SK-N-SH (cell line): ENCODE data around the gene RBM15B. TPM values are rescaled to one million over a fixed set of nuclear protein-coding genes. Genes with fewer than 3 reads are reported as not detected.

Experiments
- CTCF ChIA-PET: fragments of 300-600, 350-600 bp; formaldehyde crosslinking; extraction: SDS; loops from one replicate; lab custom pipeline; 2021; lab: Yijun Ruan, JAX
- POLR2A ChIA-PET: fragments of 350-600 bp; sonication (Branson Sonifier 250); formaldehyde crosslinking; extraction: SDS; loops from one replicate; lab custom pipeline; 2020; ENCODE audit warnings: antibody characterized with exemption, inconsistent platforms; lab: Yijun Ruan, JAX
- DNase-seq: peaks from one replicate; pipeline ENCODE4 v3.0.0; 2012
- H2AFZ ChIP-seq: fragments of 200-600 bp; sonication (generic); 2 replicates; pipeline ENCODE4 v1.8.1; 2016; ENCODE audit warnings: antibody characterized with exemption, mild to moderate bottlenecking, low read depth
- H3F3A ChIP-seq: fragments of 200-600 bp; sonication (generic); replicated peaks from 2 replicates; pipeline ENCODE3; 2016; ENCODE audit warnings: antibody characterized with exemption, mild to moderate bottlenecking; ENCODE audit not compliant: insufficient read depth
- H3K27ac ChIP-seq, 2 experiments: fragments of 200-500 bp in 1 of 2; fragments of 200-600 bp in 1 of 2; sonication (Bioruptor generic) in 1 of 2; sonication (generic), shearing (Covaris generic) in 1 of 2; 2 replicates each; pipeline versions ENCODE4 v1.5.1 to v1.6.1; 2014 to 2016; ENCODE audit warnings: low read depth in 2 of 2, inconsistent platforms in 1 of 2, low read length in 1 of 2, mild to moderate bottlenecking in 1 of 2, mixed read lengths in 1 of 2
- H3K27me3 ChIP-seq: fragments of 200-600 bp; sonication (generic), shearing (Covaris generic); 2 replicates; pipeline ENCODE4 v1.6.1; 2016; ENCODE audit warnings: mixed run types; ENCODE audit not compliant: insufficient read depth
- H3K36me3 ChIP-seq, 2 experiments: fragments of 200-500 bp in 1 of 2; fragments of 200-600 bp in 1 of 2; sonication (Bioruptor generic) in 1 of 2; sonication (generic) in 1 of 2; replicated peaks in 1 of 2; 2 replicates each; pipeline versions ENCODE3 to v1.5.1; 2014 to 2016; ENCODE audit warnings: low read length in 1 of 2, mild to moderate bottlenecking in 1 of 2; ENCODE audit not compliant: insufficient read depth in 2 of 2, control insufficient read depth in 1 of 2
- H3K4me1 ChIP-seq, 2 experiments: fragments of 200-500 bp in 1 of 2; fragments of 200-600 bp in 1 of 2; sonication (Bioruptor generic) in 1 of 2; sonication (generic), shearing (Covaris generic) in 1 of 2; 2 replicates each; pipeline versions ENCODE4 v1.5.1 to v1.6.1; 2014 to 2016; ENCODE audit warnings: low read depth in 1 of 2, low read length in 1 of 2, mixed run types in 1 of 2; ENCODE audit not compliant: insufficient read depth in 2 of 2, control insufficient read depth in 1 of 2
- H3K4me2 ChIP-seq: fragments of 200-600 bp; sonication (generic), shearing (Covaris generic); 2 replicates; pipeline ENCODE4 v1.6.1; 2017; ENCODE audit warnings: mixed run types
- H3K4me3 ChIP-seq, 2 experiments: fragments of 200-500 bp in 1 of 2; fragments of 200-600 bp in 1 of 2; sonication (Bioruptor generic) in 1 of 2; sonication (generic), shearing (Covaris generic) in 1 of 2; 2 replicates each; pipeline versions ENCODE4 v1.5.1 to v1.8.1; 2014 to 2016; ENCODE audit warnings: low read depth in 2 of 2, inconsistent platforms in 1 of 2, low read length in 1 of 2, mild to moderate bottlenecking in 1 of 2, mixed read lengths in 1 of 2, moderate library complexity in 1 of 2
- H3K79me2 ChIP-seq: fragments of 200-600 bp; sonication (generic); 2 replicates; pipeline ENCODE4 v1.8.1; 2017; ENCODE audit warnings: mild to moderate bottlenecking; ENCODE audit not compliant: insufficient read depth
- H3K9ac ChIP-seq: fragments of 200-600 bp; sonication (generic); 2 replicates; pipeline ENCODE4 v1.6.1; 2017; ENCODE audit warnings: mixed run types
- H3K9me2 ChIP-seq: fragments of 200-600 bp; sonication (generic); 2 replicates; pipeline ENCODE4 v1.6.1; 2017; ENCODE audit warnings: mixed run types
- H3K9me3 ChIP-seq: fragments of 200-600 bp; sonication (generic); 2 replicates; pipeline ENCODE4 v1.6.1; 2017; ENCODE audit warnings: mixed run types, mild to moderate bottlenecking, moderate library complexity
- H4K20me1 ChIP-seq: fragments of 200-600 bp; sonication (generic); 2 replicates; pipeline ENCODE4 v1.6.1; 2017; ENCODE audit warnings: mild to moderate bottlenecking, mixed run types; ENCODE audit not compliant: insufficient read depth
- ELF1 ChIP-seq: IDR thresholded peaks from 2 replicates; pipeline ENCODE4 v1.4.0; 2012
- FOXM1 ChIP-seq: IDR thresholded peaks from 2 replicates; pipeline ENCODE4 v1.4.0; 2012; ENCODE audit warnings: low read depth, mild to moderate bottlenecking
- GABPA ChIP-seq: IDR thresholded peaks from 2 replicates; pipeline ENCODE4 v1.4.0; 2012; ENCODE audit warnings: low read depth, mild to moderate bottlenecking
- JUND ChIP-seq: IDR thresholded peaks from 2 replicates; pipeline ENCODE4 v1.4.0; 2012
- MEF2A ChIP-seq: IDR thresholded peaks from 2 replicates; pipeline ENCODE4 v1.4.0; 2012; ENCODE audit warnings: low read depth, borderline replicate concordance
- MXI1 ChIP-seq: IDR thresholded peaks from 2 replicates; pipeline ENCODE4 v1.6.1; 2012; ENCODE audit warnings: mild to moderate bottlenecking, low read depth, low read length, improper control_type of control experiment
- NFIC ChIP-seq: IDR thresholded peaks from 2 replicates; pipeline ENCODE4 v1.4.0; 2012; ENCODE audit warnings: borderline replicate concordance
- PBX3 ChIP-seq: IDR thresholded peaks from 2 replicates; pipeline ENCODE4; 2012
- RAD21 ChIP-seq: IDR thresholded peaks from 2 replicates; pipeline ENCODE4 v1.6.1; 2012; ENCODE audit warnings: mild to moderate bottlenecking, low read length
- RFX5 ChIP-seq: IDR thresholded peaks from 2 replicates; pipeline ENCODE4 v1.6.1; 2012; ENCODE audit warnings: mild to moderate bottlenecking, improper control_type of control experiment, low read length
- RXRA ChIP-seq: IDR thresholded peaks from 2 replicates; pipeline ENCODE4 v1.4.0; 2012; ENCODE audit warnings: low read depth, mild to moderate bottlenecking, borderline replicate concordance
- SIN3A ChIP-seq: IDR thresholded peaks from 2 replicates; pipeline ENCODE4 v1.6.1; 2012; ENCODE audit warnings: low read depth, mild to moderate bottlenecking, low read length, moderate library complexity, borderline replicate concordance
- USF2 ChIP-seq: fragments of 150-350 bp; IDR thresholded peaks from 2 replicates; pipeline ENCODE4 v1.6.1; 2017; ENCODE audit warnings: antibody characterized with exemption, low read length, low read depth, borderline replicate concordance
- ZBTB33 ChIP-seq: IDR thresholded peaks from 2 replicates; pipeline ENCODE4 v1.4.0; 2012; ENCODE audit warnings: low read depth, borderline replicate concordance
- WGBS: methylation state at CpG from one replicate; pipeline ENCODE4 v1.1.6; 2017; ENCODE audit warnings: low lambda C conversion rate; 5-methylcytosine and 5-hydroxymethylcytosine counted together
- polyA plus RNA-seq, 3 experiments: library from polyadenylated mRNA; depleted of rRNA; stranded (reverse); fragments of >200 nt; gene quantifications; 2 replicates each; pipeline ENCODE4 v1.2.3, GENCODE V29; 2012
- TF ChIP-seq, protein P1 (sequence below): IDR thresholded peaks from 2 replicates; pipeline ENCODE4 v1.4.0; 2012; ENCODE audit warnings: low read depth
- TF ChIP-seq, protein P2 (sequence below): IDR thresholded peaks from 2 replicates; pipeline ENCODE4 v1.4.0; 2012; ENCODE audit warnings: low read depth, borderline replicate concordance

RBM15B gene
- polyA plus RNA-seq, 1 of the 3 experiments (the other 2 are of a cell fraction): 17.0 TPM

DNA sequence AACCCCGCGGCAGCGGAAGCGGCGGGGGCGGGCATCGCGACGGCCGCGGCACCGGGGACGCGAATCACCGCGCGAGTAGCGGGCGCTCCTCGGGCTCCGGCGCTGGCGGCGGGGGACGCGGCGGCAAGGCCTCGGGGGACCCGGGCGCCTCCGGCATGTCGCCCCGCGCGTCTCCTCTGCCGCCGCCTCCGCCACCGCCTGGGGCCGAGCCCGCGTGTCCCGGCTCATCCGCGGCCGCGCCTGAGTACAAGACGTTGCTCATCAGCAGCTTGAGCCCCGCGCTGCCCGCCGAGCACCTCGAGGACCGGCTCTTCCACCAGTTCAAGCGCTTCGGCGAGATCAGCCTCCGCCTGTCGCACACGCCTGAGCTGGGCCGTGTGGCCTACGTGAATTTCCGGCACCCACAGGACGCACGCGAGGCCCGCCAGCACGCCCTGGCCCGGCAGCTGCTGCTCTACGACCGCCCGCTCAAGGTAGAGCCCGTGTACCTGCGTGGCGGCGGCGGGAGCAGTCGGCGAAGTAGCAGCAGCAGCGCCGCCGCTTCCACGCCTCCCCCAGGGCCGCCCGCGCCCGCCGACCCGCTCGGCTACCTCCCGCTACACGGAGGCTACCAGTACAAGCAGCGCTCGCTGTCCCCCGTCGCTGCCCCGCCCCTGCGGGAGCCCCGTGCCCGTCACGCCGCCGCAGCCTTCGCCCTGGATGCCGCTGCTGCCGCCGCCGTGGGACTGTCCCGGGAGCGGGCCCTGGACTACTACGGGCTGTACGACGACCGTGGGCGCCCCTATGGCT is 675 bp downstream of the RBM15B start:
- peaks cover 22 to 72% of the 10 kb centered on the region in 2 experiments for H3K4me1 ChIP-seq
- ChIA-PET POLR2A (no interaction called here), CTCF (interaction anchor here (0.8 to 3.9 kb wide), 4 partner anchors 9 to 290 kb away, joined by 3 to 27 read pairs (median 10); no protein-coding TSS in a partner anchor)
- DNase-seq: peak; percentile 65
- H3F3A ChIP-seq: peaks cover 49% of the 10 kb centered on the region
- peaks cover 58% of the 10 kb centered on the region for H4K20me1 ChIP-seq
- H3K4me3 ChIP-seq: peak overlapping the region; percentile 76 to 89
- H3K9me3 ChIP-seq: no peaks in the 10 kb centered on the region
- WGBS: 9% methylated on average over 12 of the region's 115 CpGs
- H3K27me3 ChIP-seq: no peaks in the 10 kb centered on the region
- peak overlapping the region; percentile 52 to 76 for H3K27ac ChIP-seq
- H3K9me2 ChIP-seq: no peaks in the 10 kb centered on the region
- peaks cover 39 to 75% of the 10 kb centered on the region in 2 experiments for H3K36me3 ChIP-seq
- H2AFZ ChIP-seq: no peak overlapping the region
- peaks cover 86% of the 10 kb centered on the region for H3K79me2 ChIP-seq
- H3K4me2 ChIP-seq: peak overlapping the region; percentile 98
- no peak for TF ChIP-seq MEF2A
- no peak for TF ChIP-seq PBX3
- TF ChIP-seq, protein P1, sequence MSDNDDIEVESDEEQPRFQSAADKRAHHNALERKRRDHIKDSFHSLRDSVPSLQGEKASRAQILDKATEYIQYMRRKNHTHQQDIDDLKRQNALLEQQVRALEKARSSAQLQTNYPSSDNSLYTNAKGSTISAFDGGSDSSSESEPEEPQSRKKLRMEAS: peak; percentile 72
- peak overlapping the region; percentile 85 for H3K9ac ChIP-seq

- peaks cover 65% of the 10 kb centered on the region for H4K20me1 ChIP-seq
- H2AFZ ChIP-seq: no peak overlapping the region
- H3K4me1 ChIP-seq: peaks cover 14 to 67% of the 10 kb centered on the region in 2 experiments
- H3K27ac ChIP-seq: peak overlapping the region; percentile 52 to 76; a peak in 2 of 4 replicates
- peaks cover 79% of the 10 kb centered on the region for H3K79me2 ChIP-seq
- H3K9me3 ChIP-seq: no peaks in the 10 kb centered on the region
- H3K9me2 ChIP-seq: no peaks in the 10 kb centered on the region
- WGBS: 89% methylated on average over 34 of the region's 42 CpGs
- peak overlapping the region; percentile 98 for H3K4me2 ChIP-seq
- H3F3A ChIP-seq: peaks cover 47% of the 10 kb centered on the region
- CTCF ChIA-PET: interaction anchor here (0.7 to 1.8 kb wide), 6 partner anchors 9 to 776 kb away, joined by 3 to 5 read pairs (median 4); partner anchors contain the start of genes DOCK3, MAPKAPK3 and RAD54L2
- no peaks in the 10 kb centered on the region for H3K27me3 ChIP-seq
- POLR2A ChIA-PET: no interaction called here
- H3K9ac ChIP-seq: peak overlapping the region; percentile 85
- peaks cover 34 to 82% of the 10 kb centered on the region in 2 experiments for H3K36me3 ChIP-seq
- DNase-seq: no peak
- TF ChIP-seq, protein P2, sequence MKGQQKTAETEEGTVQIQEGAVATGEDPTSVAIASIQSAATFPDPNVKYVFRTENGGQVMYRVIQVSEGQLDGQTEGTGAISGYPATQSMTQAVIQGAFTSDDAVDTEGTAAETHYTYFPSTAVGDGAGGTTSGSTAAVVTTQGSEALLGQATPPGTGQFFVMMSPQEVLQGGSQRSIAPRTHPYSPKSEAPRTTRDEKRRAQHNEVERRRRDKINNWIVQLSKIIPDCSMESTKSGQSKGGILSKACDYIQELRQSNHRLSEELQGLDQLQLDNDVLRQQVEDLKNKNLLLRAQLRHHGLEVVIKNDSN: no peak
- TF ChIP-seq FOXM1 (no peak), JUND (no peak), USF2 (no peak), ZBTB33 (no peak), PBX3 (no peak), ELF1 (no peak), MXI1 (no peak), RXRA (no peak), GABPA (no peak), RAD21 (no peak), NFIC (no peak), MEF2A (no peak), SIN3A (no peak), RFX5 (no peak)
- TF ChIP-seq, protein P1: no peak
- TF ChIP-seq, all 33 proteins: peak for 0
- H3K4me3 ChIP-seq: peak overlapping the region; percentile 76 to 89
These were observed 1.5 kb downstream of the RBM15B start for GRCh38 chr3:51392355-51393133.
